Gastrocnemius medialis (tissue), 4 donors: ENCODE results near the gene PAQR5.

Experiments
- CTCF ChIP-seq, 5 experiments: fragments of 450-650 bp in 3 of 5; fragments of 200-600 bp in 2 of 5; sonication (generic) in 2 of 5; IDR thresholded peaks in 4 of 5; conservative IDR thresholded peaks in 1 of 5; 1 replicate in 4 of 5; 2 replicates in 1 of 5; pipeline ENCODE4 v1.5.1; 2016 to 2019; ENCODE audit warnings: antibody characterized with exemption in 5 of 5, mild to moderate bottlenecking in 3 of 5, moderate library complexity in 3 of 5
- POLR2A ChIP-seq, 2 donors: fragments of 450-650 bp; IDR thresholded peaks; one replicate each; pipeline ENCODE4 v1.6.1; 2017; ENCODE audit warnings: antibody characterized with exemption in 2 of 2, mild to moderate bottlenecking in 2 of 2, moderate library complexity in 2 of 2

- TF ChIP-seq CTCF (IDR thresholded peaks at IDR 0.05 in 4 of 5, conservative IDR thresholded peaks at IDR 0.05 in 1 of 5) (no peak), POLR2A (IDR thresholded peaks at IDR 0.05) (no peak)
These were observed 44.4 kb downstream of the PAQR5 start for GRCh38 chr15:69343133-69343532.
